UCSD-AML1 (cell line): ENCODE results near the gene NAXE.
A peak's percentile ranks its signal among the peaks of the same experiment; 100 is the strongest.

Experiments
- DNase-seq: peaks from one replicate; lab custom pipeline; 2025; ENCODE audit not compliant: unreplicated experiment; lab: John Stamatoyannopoulos, UW

The NAXE gene

DNA sequence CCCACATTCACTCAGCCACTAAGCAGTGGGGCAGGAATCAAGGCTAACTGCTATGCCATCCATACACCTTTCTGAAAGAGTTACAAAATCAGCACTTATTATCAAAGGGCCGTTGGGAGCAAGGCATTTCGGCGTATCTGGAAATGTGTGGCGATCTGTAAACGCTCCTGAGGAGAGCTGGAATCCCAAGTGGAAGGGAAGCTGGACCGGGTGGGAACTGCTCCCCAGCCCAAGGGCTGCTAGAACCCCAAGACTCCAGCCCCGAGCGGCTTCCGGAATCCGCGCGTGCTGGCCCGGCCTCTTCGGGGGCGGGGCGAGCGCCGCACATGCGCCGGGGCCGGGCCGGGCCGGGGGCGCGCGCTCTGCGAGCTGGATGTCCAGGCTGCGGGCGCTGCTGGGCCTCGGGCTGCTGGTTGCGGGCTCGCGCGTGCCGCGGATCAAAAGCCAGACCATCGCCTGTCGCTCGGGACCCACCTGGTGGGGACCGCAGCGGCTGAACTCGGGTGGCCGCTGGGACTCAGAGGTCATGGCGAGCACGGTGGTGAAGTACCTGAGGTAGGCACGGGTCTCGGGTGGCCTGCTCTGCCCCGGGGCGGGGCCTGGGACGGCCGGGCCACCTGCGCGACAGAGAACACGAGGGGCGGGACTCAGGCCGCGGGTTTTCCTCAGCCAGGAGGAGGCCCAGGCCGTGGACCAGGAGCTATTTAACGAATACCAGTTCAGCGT, at the start of gene NAXE:
TSS of gene NAXE (plus strand) at position 345 of the 726 bp plus-strand sequence. CDS start at position 374, 29 bp downstream.
- DNase-seq = peak; percentile 82

DNA sequence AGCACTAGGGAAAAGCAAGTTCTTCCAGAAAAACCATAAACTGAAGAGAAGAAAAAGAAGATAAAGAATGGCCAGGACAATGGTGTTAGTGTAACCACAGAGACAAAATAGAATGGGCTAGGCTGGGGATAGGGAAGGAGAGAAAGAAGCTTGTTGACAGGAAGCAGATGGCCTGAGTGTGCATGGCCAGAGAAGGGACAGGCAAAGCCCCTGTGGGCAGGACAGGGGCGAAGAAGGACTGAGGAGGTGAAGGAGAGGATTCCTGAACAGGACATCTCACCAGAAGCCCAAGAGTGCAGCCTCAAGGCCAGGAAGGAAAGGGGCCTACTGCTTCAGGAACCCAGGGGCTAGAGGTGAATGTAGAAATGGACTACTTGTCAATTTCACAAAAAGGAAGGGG, 48.5 kb upstream of the NAXE start:
- peak; percentile 26 for DNase-seq

DNA sequence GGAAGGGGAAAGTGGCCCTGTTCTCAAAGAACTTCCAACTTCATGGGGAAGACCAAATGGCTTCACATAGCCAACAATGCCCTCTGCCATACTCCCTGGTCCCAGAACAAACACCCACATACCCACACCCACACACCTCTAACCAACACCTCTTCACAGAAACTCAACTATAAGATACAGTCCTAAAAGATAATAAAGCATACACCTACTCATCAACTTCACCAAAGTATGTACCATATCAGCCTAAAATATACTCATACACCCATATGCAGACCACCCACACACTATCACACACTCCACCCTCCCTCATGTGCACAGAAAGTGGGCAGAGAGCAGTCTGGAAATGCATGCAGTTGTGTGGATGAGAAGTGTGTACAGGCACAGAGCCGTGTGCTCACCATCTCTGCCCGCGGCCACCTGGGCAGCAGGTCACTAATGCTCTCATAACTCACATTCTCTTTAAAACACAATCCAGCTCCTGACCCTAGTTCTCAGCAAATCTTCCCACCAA, 46.9 kb upstream of the NAXE start:
- DNase-seq = no peak

DNA sequence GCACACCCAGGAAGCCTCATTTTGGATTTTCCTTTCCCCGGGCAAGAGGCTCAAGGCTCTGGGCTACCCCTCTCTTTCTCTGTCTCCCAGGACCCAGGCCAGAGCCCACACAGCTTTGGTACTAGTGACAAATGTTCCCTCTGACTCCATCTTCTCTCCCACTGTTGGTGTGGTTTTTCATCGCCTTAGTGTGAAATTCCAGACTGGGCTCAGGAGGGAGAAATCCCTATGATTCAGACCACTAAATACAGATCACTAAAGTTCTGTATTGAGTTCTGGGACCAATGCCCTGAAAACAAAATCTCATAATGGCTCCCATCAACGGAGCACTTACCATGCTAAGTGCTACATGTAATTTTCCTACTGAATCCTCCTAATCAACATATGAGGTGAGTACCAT, 45.3 kb upstream of the NAXE start:
- DNase-seq = no peak

DNA sequence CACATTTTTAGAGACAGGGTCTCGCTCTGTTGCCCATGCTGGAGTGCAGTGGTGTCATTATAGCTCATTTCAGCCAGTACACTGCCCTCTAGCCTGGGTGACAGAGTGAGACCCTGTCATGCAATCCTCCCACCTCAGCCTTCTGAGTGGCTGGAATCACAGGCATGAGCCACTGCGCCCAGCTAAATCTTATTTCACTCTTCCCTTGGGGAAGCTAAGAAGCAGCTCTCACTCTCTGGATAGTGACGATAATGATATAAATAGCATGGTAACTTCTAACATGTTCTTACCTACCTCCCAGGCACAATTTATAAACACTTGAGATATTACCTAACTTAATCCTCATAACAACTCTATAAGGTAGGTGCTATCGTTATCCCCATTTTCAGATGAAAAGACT, 44.1 kb upstream of the NAXE start:
- no peak for DNase-seq

DNA sequence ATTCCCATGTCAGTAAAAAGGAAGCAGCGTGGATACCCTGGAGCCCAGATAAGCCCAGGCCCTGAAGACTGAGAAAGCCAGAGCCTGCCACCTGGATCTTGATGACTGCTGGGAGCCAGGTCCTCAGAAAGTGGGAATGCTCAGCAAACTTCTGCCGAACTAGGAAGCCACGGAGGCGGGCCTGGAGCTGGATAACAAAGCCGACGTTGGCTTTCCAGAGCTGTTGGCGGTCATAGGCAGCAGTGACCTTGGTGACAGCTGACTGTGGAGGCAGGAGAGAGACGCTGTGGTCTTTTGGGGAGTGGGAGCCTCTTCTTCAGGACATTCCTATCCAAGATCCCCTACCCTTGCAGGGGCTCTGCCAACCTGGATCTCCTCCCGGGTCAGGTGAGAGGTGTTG, 43.6 kb upstream of the NAXE start:
- no peak for DNase-seq

DNA sequence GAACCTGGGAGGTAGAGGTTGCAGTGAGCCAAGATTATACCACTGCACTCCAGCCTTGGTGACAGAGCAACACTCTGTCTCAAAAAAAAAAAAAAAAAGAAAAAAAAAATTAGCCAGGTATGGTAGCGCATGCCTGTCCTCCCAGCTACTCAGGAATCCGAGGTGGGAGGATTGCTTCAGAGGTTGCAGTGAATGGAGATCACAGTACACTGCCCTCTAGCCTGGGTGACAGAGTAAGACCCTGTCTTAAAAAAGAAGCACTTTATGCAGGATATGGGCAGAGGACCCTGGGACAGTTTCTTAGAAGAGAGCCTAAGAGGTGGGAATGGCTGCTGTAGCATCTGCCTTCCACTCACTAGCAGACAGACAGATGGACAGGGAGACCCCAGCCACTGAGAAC, 42.2 kb upstream of the NAXE start:
- DNase-seq = no peak

DNA sequence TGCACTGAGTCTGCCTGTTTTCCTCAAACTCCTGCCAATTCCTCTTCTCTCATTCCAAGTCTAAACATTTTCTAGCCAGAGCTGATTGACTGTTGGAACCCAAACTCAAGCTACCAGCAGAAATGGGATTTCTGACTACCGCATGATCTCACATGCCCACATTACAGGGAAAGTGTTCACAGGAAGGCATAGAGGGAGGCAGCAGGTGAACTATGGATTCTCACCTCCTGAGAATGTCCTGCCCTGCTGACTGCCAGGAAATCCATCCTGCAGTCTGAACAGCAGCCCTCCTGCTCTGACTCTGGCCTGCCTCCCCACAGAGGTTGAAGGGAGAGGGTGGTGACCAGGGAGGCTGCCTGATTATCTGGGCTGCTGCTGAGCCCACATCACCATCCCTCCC, 41.7 kb upstream of the NAXE start:
- DNase-seq = no peak

DNA sequence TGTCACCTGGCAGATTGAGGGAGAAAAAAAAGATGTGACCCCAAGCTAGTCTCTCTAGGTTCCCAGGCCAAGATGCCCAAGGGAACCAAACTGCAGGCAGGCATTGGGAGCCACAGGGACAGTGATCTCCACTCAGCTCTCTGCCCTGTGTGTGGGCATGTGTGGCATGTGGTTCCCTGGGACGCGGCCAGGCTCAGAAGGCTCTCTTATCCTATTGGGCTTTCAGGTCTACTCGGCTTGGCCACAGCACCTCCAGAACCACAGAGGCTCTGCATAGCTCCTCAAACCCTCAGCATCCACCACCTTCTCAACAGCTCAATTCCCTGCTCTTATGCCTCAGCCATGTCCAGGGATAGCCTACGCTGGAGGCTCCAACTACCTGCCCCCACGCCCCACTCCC, 41.2 kb upstream of the NAXE start:
- DNase-seq = no peak

DNA sequence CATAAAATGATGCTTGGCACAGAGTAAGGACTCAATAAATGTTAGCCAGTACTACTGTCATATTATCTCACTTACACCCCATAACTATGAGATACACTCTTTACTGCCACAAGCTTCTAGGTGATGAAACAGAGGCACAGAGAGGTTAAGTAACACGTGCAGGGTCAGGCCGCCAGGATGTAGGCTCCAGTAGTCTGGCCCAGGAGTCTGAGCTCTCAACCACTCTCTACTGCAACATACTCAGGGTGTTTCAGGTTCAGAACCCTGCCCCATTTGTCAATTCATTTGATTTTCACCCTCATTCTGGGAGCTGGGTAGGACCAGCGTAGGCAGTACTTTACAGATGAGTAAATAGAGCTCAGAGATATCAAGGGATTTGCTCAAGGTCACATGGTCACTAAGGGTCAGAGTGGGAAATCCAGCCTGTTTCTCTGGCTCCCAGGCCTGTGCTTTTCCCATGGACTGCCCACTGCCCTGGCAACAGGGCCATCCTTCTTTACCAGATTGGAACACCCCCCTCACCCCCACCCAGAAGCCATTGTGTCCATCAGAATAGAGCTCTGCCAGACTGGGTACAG, 40.4 kb upstream of the NAXE start:
- DNase-seq = no peak

DNA sequence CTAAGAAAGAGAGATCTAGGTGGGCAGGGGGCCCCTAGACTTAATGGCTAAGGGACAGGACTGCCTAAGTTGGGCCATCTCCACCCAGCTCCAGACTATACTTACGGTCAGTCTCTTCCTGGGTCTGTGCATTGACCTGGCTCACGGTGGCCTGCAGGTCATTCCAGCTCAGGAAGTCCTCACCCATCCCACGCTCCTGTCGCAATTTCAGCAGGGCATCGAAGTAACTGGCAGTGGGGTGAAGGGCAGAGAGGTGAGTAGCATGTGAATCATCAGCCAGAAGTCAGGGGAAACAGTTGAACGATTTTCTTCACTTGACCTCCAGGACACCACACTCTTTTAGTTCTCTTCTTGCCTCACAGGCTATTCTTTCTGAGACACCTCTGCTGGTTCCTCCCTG, 39.7 kb upstream of the NAXE start:
- no peak for DNase-seq

DNA sequence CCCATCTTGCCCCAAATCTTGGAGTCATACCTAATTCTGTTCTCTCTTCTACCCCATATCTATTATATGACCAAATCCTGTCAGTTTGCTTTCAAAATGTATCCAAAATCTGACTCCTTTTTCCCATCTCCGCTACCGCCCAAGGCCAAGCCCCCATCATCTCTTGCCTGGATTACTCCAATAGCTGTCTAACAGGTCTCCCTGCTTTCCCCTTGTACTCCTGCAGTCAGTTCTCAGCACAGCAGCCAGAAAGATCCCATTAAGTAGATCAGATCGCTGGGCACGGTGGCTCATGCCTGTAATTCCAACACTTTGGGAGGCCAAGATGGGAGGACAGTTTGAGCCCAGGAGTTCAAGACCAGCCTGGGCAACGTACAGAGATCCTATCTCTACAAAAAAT, 39.1 kb upstream of the NAXE start:
- no peak for DNase-seq

DNA sequence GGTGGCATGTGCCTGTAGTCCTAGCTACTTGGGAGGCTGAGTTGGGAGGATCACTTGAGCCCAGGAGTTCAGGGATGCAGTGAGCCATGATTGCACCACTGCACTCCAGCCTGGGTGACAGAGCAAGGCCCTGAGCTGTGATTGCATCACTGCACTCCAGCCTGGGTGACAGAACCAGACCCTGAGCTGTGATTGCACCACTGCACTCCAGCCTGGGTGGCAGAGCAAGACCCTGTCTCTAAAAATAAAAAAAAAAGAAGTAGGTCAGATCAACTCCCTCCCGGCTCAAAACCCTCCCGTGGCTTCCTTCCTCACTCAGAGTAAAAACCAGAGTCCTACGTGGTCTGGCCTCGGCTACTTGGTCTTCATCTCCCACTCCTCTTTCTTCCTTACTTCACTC, 38.6 kb upstream of the NAXE start:
- DNase-seq = peak; percentile 47

DNA sequence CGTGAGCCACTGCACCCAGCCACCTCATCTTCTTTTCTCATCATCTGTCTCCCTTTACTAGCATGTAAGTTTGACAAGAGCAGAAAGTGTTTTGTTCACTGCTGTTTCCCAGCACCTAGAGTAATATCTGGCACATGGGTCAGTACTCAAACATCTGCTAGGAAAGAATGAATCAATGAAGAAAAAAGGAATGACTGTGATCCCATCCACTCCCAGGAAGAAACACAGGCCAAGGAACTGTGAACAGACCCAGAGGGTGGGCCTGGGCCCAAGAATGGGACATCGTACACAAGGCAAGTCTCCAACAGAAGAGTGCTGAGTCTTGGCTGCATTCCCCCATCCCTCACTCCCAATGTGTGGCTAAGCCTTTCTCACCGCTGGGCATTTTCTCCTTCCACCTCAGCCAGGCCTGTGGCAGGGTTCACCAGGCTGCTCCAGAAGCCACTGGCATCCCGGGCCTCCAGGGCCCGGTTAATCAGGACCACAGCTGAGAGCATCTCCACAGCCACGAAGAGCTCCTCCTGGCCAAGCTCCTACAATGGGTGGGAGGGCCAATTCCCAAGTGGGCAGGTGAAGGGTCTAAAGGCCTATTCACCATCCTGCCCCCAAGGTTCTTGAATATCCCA, 37.6 kb upstream of the NAXE start:
- no peak for DNase-seq

DNA sequence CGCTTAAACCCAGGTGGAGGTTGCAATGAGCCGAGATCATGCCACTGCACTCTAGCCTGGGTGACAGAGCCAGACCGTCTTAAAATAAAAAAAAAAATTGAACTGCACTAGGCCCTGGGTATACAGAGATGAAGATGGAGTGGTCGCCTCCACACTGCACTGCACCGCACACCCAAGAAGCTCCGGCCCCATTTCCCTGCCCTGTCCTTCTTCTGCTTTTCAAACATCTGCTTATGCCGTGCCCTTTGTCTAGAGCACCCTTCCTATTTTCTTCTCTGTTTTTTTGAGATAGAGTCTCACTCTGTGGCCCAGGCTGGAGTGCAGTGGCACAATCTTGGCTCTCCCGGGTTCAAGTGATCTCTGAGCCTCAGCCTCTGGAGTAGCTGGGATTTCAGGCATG, 36.6 kb upstream of the NAXE start:
- DNase-seq = no peak

DNA sequence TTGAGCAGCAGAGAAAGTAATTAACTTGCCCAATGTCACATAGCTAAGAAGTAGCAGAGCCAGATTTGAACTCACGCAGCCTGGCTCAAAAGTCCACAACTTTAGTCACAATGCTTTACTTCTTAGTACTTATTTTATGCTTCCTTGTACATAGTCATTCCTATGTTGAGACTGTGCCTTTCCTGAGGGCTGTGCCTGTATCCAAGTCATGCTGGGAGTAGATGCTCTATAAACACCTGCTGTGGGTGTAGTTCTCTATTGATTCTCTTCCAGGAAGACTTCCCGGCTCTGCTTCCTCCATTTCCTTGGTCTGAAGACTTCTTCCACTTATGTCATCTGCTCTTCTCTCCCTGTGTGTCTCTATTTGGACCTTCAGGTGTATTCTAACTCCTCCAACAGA, 35.9 kb upstream of the NAXE start:
- no peak for DNase-seq

DNA sequence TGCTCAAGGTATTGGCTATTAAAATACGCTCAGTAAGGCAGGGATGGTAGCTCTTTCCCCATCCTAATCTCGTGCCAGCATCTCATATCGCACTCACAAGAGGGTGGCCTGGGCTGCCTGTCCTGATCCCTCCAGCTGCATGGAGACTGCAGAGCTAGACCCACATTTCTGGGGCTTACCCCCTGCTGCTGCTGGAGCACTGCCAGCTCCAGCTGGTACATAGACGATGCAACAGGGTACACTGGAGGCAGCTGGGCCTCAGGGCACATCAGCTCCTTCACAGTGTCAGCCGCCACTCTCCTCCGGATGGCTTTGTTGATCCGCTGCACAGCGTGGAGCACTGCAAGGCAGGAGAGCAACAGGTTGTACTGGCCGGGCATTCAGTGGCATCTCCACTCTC, 35.2 kb upstream of the NAXE start:
- no peak for DNase-seq

DNA sequence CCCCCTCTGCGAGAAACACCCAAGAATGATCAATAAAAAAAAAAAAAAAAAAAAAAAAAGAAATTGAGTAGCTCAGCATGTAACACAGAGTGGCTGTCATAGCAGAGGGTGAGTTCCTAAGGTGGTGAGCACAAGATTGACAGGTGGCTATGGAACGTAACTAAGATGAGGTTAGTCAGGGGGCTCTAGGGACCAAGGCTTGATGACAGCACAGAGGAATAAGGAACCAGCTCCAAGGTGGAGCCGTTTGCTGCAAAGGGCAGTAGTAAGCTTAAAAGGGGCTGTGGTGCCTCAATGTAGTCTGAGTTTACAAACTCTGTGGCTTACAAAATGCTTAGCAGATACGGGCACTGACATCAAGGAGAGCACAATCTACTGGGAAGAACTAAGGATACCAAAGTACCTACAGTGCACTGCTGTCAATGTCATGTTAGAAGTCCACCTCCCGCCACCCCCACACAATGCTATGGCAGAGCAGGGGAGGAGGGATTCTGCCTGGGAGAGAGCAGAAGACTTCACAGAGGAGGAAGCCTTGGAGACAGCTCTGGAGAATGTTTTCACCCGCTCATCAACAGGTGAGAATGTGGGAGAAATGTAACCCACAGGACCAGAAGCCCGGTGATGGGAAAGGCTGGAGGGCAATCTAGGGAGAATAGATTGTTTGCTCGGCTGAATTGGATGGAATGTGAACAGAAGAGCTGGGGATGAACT, 32.3 kb upstream of the NAXE start:
- DNase-seq = no peak

DNA sequence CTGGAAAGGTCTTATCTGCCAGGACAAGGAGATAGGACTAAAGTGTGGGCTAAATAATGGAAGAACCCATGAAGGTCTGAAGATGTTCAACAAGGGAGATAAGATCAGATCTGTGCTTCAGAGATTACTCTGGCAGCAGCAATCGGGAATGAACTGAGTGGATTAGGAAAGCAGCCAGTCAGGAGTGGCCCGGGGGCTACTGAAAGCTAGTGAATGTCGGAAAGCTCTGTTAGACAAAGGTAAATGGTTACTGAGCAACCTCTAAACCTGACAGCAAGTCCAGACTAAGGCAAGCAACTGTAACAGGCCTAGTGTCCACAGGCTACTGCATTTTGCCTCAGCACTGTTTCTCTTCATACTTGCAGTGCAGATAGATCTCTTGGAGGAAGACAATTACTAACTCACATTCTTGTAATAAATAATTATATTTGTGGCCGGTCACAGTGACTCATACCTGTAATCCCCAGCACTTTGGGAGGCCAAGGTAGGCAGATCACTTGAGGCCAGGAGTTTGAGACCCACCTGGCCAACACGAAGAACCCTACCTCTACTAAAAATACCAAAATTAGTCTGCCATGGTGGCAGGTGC, 31.7 kb upstream of the NAXE start:
- no peak for DNase-seq

DNA sequence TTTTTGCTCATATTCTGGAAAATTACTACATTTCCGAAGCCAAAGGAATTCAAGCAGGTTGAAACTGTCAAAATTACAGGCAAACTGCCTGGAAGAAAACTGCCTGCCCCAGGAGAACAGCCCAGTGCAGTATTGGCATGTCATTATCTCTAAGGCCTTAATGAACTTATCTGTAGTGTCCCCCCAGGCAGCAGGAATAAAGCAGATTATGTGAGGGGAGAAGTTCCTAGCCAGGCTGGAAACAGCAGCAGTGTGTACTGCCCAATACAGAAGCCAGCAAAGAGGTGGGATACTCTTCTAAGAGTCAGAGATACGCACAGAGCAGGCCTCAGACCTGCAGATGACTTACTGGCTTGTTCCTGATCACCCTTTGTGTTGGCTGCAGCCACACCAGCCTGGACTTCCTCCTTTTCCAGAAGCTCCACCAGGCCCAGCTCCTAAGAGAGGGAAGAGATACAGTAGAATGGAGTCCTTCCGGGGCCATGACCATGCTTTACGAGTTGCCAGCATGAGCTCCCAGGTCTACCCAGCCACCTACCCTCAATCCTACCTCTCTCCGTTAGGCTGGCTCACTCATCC, 30.9 kb upstream of the NAXE start:
- no peak for DNase-seq

DNA sequence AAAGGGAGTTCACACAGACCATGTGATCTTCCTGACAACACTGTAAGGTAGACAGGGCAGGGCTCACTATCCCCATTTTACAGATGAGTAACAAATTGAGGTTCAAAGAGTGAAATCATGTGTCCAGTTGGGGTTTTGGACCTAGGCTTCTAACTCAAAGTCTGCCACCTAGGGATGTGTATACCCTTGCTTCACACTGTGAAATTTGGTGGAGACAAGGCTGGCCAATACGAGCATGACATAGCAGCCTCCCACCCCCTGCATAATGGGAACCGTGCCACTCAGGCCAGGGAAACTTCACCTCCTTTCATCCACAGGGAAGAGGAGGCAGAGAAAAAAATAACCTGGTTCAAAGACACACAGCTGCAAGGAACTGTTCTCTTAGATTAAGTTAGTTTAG, 26.1 kb upstream of the NAXE start:
- no peak for DNase-seq
